ENCODE measurements around the gene NDFIP1.

NDFIP1 gene

DNA sequence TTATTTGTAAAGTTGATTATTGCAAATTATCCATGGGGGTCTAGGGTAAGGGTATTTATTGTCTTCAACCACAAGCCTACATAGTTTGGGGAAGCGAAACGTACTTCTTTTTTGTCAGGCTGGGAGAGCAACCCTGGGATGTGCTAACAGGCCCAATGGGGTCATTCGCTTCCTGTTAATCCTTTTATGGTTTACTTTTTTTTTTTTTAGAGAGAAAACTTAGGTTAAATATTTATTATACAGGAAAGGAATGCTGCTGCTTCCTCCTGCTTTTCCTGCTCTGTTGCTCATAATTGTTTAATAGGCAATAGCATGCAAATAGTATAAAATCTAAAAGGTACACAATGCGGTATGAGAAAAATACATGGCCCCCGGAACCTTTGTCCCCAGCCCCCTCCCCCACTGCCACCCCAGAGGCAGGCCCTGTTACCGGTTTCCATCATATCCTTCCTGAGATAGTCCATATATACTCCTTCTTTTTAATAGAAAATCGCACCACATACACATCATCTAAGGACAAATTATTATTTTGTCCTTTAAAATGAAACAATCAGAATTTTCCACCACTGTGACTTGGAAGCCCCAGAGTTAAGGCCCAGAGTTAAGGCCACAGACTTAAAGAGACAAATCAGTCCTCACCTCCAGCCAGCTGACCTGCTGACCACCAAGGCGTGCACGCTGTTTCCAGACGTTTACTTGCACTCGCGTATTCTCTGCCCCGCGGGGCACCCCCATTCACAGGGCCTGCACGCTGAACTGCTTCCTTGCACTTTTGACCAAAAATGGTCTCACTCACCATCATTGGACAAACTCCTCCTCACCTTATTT, 83.9 kb downstream of the NDFIP1 start:
- TF ChIP-seq, protein P1, sequence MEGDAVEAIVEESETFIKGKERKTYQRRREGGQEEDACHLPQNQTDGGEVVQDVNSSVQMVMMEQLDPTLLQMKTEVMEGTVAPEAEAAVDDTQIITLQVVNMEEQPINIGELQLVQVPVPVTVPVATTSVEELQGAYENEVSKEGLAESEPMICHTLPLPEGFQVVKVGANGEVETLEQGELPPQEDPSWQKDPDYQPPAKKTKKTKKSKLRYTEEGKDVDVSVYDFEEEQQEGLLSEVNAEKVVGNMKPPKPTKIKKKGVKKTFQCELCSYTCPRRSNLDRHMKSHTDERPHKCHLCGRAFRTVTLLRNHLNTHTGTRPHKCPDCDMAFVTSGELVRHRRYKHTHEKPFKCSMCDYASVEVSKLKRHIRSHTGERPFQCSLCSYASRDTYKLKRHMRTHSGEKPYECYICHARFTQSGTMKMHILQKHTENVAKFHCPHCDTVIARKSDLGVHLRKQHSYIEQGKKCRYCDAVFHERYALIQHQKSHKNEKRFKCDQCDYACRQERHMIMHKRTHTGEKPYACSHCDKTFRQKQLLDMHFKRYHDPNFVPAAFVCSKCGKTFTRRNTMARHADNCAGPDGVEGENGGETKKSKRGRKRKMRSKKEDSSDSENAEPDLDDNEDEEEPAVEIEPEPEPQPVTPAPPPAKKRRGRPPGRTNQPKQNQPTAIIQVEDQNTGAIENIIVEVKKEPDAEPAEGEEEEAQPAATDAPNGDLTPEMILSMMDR (conservative IDR thresholded peaks at IDR 0.05) = no peak
- peak overlapping the region; percentile 99 for H3K27ac ChIP-seq

DNA sequence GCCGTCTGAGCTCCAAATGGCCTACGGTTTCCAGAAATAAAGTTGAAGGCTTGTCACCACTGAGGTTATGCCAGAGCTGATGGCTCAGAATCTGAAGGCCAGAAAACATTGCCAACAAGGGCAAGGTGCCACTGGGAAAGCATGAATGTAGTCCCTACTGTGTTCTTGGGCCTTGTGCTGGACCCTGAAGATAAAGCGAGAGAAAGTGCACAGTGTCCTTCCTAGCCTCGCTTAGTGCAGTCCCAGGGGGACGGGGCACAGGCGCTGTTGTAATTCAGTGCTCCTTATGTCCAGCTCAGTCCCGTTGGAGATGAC, 84.5 kb downstream of the NDFIP1 start:
- TF ChIP-seq, protein P1 (conservative IDR thresholded peaks at IDR 0.05) = no peak
- peak overlapping the region; percentile 99 for H3K27ac ChIP-seq

DNA sequence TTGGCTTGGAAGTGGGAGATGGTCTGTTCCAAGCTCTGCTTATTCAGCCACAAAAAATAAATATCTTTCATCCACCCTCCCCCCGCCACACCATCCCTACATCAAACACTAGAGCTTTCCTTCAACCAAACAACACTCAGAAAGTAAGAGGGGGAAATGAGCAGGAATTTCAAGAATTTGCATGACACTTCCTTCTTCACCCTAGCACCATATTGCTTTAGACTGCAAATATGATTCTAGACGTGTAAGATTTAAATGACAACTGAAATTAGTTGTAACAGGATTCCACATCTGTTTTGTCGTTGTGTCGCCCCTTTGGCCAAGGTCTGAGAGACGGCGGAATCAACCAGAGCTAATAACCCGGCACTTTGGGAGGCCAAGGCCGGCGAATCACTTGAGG, 88.5 kb downstream of the NDFIP1 start:
- H3K27ac ChIP-seq = no peak overlapping the region
- TF ChIP-seq, protein P1 (conservative IDR thresholded peaks at IDR 0.05) = no peak

DNA sequence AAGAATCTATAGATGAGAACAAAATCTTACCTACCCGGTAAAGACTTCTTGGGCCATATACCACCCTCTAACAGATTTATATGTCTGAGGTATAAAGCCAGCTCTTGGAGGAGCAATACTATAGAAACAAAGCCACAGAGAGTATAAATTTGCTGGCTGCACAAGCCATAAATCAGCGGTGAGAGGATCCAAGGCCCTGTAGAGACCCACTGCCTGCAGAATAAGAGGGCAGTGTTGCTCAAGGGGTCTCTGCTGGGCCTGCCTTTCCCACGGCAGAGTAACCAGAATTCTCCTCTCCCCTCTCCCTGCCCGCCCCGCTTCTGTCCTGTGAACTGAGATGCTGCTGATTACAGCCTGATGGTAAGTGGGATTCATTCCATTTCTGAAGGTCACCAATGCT, 89.2 kb downstream of the NDFIP1 start:
- TF ChIP-seq, protein P1 (conservative IDR thresholded peaks at IDR 0.05) = no peak
- no peak overlapping the region for H3K27ac ChIP-seq

DNA sequence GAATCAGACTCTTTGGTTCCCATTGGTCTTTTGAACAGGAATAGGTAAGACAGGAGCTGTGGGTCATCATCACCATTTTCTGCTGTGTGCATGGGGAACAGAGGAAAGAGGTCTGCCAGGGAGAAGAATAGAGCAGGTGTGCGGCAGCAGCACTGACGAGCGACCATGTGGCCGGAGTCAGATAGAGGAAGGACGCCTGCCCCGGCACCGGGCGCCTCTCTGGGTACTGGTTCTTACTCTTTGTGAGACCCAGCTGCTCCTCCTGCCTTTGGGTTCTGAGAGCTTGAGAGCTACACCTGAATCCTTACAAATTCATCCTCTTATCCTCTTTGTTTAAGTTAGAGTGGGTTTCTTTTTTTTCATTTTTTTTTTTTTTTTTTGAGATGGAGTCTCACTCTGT, 90.8 kb downstream of the NDFIP1 start:
- H3K27ac ChIP-seq = no peak overlapping the region
- TF ChIP-seq, protein P1 (conservative IDR thresholded peaks at IDR 0.05) = no peak

DNA sequence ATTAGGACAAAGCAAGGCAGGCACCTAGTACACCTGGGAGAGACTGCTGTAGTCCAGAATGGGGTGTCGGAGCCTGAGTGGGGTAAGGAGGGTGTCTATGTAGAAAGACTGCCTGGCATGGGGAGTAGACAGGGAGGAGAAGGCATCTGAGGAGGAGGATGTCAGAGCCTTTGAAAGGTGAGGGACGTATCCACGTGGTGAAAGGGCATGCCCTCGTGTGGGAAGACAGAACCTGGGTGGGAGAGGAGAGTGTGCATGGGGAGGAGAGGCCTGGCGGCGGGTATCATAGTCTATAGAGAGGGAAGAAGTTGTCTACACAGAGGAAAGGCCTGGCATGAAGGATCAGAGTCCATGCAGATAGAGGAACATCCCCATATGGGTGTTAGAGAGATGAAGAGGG, 91.8 kb downstream of the NDFIP1 start:
- TF ChIP-seq, protein P1 (conservative IDR thresholded peaks at IDR 0.05) = no peak
- no peak overlapping the region for H3K27ac ChIP-seq

DNA sequence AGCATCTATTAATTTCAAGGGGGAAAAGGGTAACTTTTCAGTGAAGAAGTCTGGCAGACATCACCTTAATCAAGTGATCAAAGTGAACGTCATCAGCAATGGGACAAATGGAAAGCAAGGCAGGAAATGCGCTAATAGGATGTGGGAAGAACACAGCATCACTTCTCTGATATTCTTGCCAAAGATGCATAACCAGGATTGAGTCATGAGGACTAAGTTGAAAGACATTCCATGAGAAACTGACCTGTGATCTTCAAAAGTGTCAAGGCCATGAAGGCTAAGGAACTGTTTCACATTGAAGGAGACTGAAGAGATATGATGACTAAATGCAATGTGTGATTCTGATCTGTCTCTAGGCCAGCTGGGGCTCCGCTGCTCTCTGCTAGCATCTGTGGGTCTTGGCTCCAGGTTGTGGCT, 92.9 kb downstream of the NDFIP1 start:
- no peak overlapping the region for H3K27ac ChIP-seq
- TF ChIP-seq, protein P1 (conservative IDR thresholded peaks at IDR 0.05) = no peak

Measured in VCaP (cell line).